ENCODE measurements around the gene LMCD1.

Gene LMCD1

DNA sequence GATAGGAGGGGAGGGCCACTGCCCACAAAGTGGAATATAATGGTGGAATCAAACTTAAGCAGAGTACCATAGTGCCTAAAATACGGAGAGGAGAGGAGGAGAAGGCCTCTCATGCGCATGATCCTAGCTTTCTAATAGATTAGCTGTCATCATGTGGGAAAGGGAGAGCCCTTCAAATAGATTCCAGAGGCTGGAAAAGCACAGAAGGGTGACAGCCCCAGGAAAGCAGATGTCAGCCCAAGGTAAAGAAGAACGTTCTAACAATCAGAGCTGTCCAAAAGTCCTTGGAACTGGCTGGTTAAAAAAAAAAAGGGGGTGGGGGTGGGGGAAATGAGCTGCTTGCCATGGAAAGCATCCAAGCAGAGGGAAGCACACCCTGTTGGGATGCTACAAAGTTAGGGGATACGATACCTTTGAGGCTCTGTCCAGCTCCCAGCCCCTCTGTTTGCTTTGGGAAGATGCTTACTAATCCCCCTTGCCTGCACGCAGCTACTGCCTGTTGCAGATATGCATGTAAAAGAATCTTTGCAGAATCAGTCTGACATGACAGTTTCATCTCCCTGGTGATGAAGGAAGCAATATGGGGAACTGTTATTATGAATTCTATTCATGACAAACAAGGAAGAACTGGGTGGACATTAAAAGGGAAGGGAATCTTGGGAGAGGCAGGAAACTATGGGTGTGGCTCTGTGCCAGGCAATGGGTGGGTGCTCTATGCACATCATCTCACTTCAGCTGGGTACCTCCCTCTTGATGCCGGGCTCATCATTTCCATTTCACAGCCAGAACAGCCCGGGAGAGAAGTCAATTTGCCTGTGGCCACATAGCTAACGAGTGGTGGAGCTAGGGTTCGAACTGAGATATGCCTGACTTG lies 10.1 kb upstream of the LMCD1 start:
- H3K9me3 ChIP-seq (ENCODE audit: low read length): no peaks in the 10 kb centered on the region
- no peaks in the 10 kb centered on the region for H3F3A ChIP-seq (ENCODE audit: insufficient read depth, low read length)
- H3K9ac ChIP-seq (ENCODE audit: low read length): no peak overlapping the region
- H3K9me2 ChIP-seq (ENCODE audit: low read depth, low read length): no peaks in the 10 kb centered on the region
- H3K4me2 ChIP-seq (ENCODE audit: low read length): no peak overlapping the region
- no peak overlapping the region for H2AFZ ChIP-seq (ENCODE audit: low read length)
- H3K4me3 ChIP-seq (ENCODE audit: low read depth, low read length, poor library complexity, severe bottlenecking): no peak overlapping the region
- no peaks in the 10 kb centered on the region for H3K79me2 ChIP-seq (ENCODE audit: insufficient read depth, low read length)
- TF ChIP-seq, protein P1, sequence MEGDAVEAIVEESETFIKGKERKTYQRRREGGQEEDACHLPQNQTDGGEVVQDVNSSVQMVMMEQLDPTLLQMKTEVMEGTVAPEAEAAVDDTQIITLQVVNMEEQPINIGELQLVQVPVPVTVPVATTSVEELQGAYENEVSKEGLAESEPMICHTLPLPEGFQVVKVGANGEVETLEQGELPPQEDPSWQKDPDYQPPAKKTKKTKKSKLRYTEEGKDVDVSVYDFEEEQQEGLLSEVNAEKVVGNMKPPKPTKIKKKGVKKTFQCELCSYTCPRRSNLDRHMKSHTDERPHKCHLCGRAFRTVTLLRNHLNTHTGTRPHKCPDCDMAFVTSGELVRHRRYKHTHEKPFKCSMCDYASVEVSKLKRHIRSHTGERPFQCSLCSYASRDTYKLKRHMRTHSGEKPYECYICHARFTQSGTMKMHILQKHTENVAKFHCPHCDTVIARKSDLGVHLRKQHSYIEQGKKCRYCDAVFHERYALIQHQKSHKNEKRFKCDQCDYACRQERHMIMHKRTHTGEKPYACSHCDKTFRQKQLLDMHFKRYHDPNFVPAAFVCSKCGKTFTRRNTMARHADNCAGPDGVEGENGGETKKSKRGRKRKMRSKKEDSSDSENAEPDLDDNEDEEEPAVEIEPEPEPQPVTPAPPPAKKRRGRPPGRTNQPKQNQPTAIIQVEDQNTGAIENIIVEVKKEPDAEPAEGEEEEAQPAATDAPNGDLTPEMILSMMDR (IDR thresholded peaks at IDR 0.05; ENCODE audit: low read length): no peak
- no peak for TF ChIP-seq EZH2 (IDR thresholded peaks at IDR 0.05; ENCODE audit: borderline replicate concordance, low read length)
- no peak overlapping the region for H3K27ac ChIP-seq (ENCODE audit: low read depth, low read length, poor library complexity, severe bottlenecking)
- H3K36me3 ChIP-seq (ENCODE audit: insufficient read depth, low read length): no peaks in the 10 kb centered on the region
- no peaks in the 10 kb centered on the region for H4K20me1 ChIP-seq (ENCODE audit: insufficient read depth, low read length)
- H3K4me1 ChIP-seq (ENCODE audit: insufficient read depth, low read length, severe bottlenecking): no peaks in the 10 kb centered on the region
- H3K27me3 ChIP-seq (ENCODE audit: insufficient read depth, low read length): no peaks in the 10 kb centered on the region

DNA sequence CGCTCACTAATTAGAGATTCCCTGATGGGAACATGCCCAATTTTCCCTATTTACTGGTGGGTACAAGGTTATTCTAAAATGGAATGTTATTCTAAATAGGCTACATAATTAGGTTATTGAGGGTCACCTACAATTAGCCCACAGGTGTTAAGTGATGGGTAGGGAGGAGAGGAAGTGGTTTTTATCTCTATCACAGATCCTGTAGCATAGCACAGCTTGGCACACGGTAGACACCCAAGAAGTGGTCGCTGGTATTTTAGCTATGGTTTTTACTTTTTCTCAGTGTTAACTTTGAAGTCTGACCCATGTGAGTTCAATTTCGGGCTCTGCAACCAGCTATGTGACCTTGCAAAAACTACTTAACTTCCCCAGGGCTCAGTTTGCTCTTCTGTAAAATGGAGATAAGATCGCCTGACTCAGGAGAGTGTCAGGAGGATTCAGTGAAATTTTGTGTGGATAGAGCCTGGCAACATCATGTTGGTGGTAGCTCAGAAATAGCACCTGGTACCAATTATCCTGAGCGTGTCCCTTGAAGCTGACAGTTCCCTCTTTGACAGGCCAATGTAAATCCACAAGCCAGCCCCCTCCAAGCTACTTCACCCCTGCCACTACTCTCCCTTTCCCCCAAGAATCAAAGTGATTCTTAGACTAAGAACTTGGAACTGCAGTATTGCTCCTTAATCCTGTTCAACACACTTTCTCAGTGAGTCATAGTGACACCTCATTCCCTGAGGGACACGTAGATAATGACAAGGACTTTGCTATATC lies 8.7 kb upstream of the LMCD1 start:
- Histone ChIP-seq H3K9me3 (ENCODE audit: low read length) (no peaks in the 10 kb centered on the region), H2AFZ (ENCODE audit: low read length) (no peak overlapping the region), H3F3A (ENCODE audit: insufficient read depth, low read length) (no peaks in the 10 kb centered on the region), H3K27me3 (ENCODE audit: insufficient read depth, low read length) (no peaks in the 10 kb centered on the region), H4K20me1 (ENCODE audit: insufficient read depth, low read length) (no peaks in the 10 kb centered on the region), H3K79me2 (ENCODE audit: insufficient read depth, low read length) (no peaks in the 10 kb centered on the region), H3K4me3 (ENCODE audit: low read depth, low read length, poor library complexity, severe bottlenecking) (no peak overlapping the region), H3K36me3 (ENCODE audit: insufficient read depth, low read length) (no peaks in the 10 kb centered on the region), H3K27ac (ENCODE audit: low read depth, low read length, poor library complexity, severe bottlenecking) (no peak overlapping the region), H3K9me2 (ENCODE audit: low read depth, low read length) (no peaks in the 10 kb centered on the region), H3K9ac (ENCODE audit: low read length) (no peak overlapping the region), H3K4me2 (ENCODE audit: low read length) (no peak overlapping the region), H3K4me1 (ENCODE audit: insufficient read depth, low read length, severe bottlenecking) (no peaks in the 10 kb centered on the region)
- TF ChIP-seq EZH2 (IDR thresholded peaks at IDR 0.05; ENCODE audit: borderline replicate concordance, low read length): no peak
- TF ChIP-seq, protein P1 (IDR thresholded peaks at IDR 0.05; ENCODE audit: low read length): no peak

DNA sequence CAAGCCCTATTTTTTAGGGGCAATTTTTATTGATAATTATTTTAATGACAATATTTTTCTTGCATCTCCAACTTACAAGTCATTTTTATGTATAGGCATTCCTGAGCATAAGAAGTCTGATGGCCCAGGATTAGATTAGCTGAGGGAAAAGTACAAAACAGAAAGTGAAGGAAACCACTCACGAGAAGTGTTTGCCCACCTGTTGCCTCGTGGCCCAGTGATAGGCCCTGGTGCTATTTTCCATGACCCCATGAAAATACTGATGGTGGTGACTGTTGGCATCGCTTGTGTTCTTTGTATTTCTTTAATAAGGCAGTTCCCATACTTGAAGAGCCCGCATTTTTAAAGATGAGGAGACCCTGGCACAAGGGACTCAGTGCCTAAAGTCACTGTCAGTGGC lies 7.9 kb upstream of the LMCD1 start:
- no peaks in the 10 kb centered on the region for H3K27me3 ChIP-seq (ENCODE audit: insufficient read depth, low read length)
- no peaks in the 10 kb centered on the region for H4K20me1 ChIP-seq (ENCODE audit: insufficient read depth, low read length)
- H2AFZ ChIP-seq (ENCODE audit: low read length): no peak overlapping the region
- no peak overlapping the region for H3K27ac ChIP-seq (ENCODE audit: low read depth, low read length, poor library complexity, severe bottlenecking)
- no peak overlapping the region for H3K9ac ChIP-seq (ENCODE audit: low read length)
- no peak overlapping the region for H3K4me2 ChIP-seq (ENCODE audit: low read length)
- no peak overlapping the region for H3K4me3 ChIP-seq (ENCODE audit: low read depth, low read length, poor library complexity, severe bottlenecking)
- H3K9me3 ChIP-seq (ENCODE audit: low read length): no peaks in the 10 kb centered on the region
- H3K4me1 ChIP-seq (ENCODE audit: insufficient read depth, low read length, severe bottlenecking): no peaks in the 10 kb centered on the region
- no peaks in the 10 kb centered on the region for H3F3A ChIP-seq (ENCODE audit: insufficient read depth, low read length)
- H3K79me2 ChIP-seq (ENCODE audit: insufficient read depth, low read length): no peaks in the 10 kb centered on the region
- TF ChIP-seq EZH2 (IDR thresholded peaks at IDR 0.05; ENCODE audit: borderline replicate concordance, low read length): no peak
- TF ChIP-seq, protein P1 (IDR thresholded peaks at IDR 0.05; ENCODE audit: low read length): no peak
- no peaks in the 10 kb centered on the region for H3K36me3 ChIP-seq (ENCODE audit: insufficient read depth, low read length)
- no peaks in the 10 kb centered on the region for H3K9me2 ChIP-seq (ENCODE audit: low read depth, low read length)
